Thoracic aorta (tissue), 2 donors: ENCODE measurements around the gene THEMIS. TPM values are rescaled to one million over a fixed set of nuclear protein-coding genes. Genes with fewer than 3 reads are reported as not detected.

ENCODE experiments used
- ATAC-seq: fragments of 150-250 bp; one replicate; pipeline ENCODE4 v1.8.0; 2017; ENCODE audit warnings: low read depth; ENCODE audit not compliant: insufficient number of reproducible peaks, low FRiP score
- DNase-seq: peaks from one replicate; pipeline ENCODE4 v3.0.0-alpha.2; 2020; ENCODE audit warnings: low spot score
- H3K27ac ChIP-seq, 2 donors: fragments of 200-600 bp; sonication (generic); 1 replicate in 1 of 2; 2 replicates in 1 of 2; pipeline ENCODE4 v1.5.1; 2016; ENCODE audit warnings: mild to moderate bottlenecking in 2 of 2, moderate library complexity in 2 of 2
- H3K27me3 ChIP-seq: fragments of 200-600 bp; sonication (generic); replicated peaks from 2 replicates; pipeline ENCODE4 v1.6.0; 2016; ENCODE audit warnings: mild to moderate bottlenecking; ENCODE audit not compliant: insufficient read depth
- H3K36me3 ChIP-seq: fragments of 200-600 bp; sonication (generic); one replicate; pipeline ENCODE4 v1.5.1; 2016
- H3K4me1 ChIP-seq, 2 donors: fragments of 200-600 bp; sonication (generic); 1 replicate in 1 of 2; 2 replicates in 1 of 2; pipeline versions ENCODE4 v1.5.1 to v1.6.0; 2016; ENCODE audit warnings: low read depth in 2 of 2, mild to moderate bottlenecking in 1 of 2; ENCODE audit not compliant: control insufficient read depth in 1 of 2
- H3K4me3 ChIP-seq: fragments of 200-600 bp; sonication (generic); 2 replicates; pipeline ENCODE4 v1.5.1; 2016; ENCODE audit warnings: mild to moderate bottlenecking
- H3K9me3 ChIP-seq: fragments of 200-600 bp; sonication (generic); 2 replicates; pipeline ENCODE4 v1.5.1; 2016
- CTCF ChIP-seq: fragments of 200-600 bp; sonication (generic); IDR thresholded peaks from one replicate; pipeline ENCODE4 v1.5.1; 2019; ENCODE audit warnings: antibody characterized with exemption
- total RNA-seq, 2 donors: library from RNA; depleted of rRNA; stranded (reverse); fragments of >200 nt; gene quantifications; one replicate each; pipeline versions ENCODE4 v1.1.0 to v1.2.3, GENCODE V29; 2016

THEMIS gene
- total RNA-seq, 2 donors from 2014 or later = 1.6 to 1.9 TPM

GRCh38 chr6:127865108-127865507, 35.8 kb downstream of the THEMIS start:
- no peak for DNase-seq
- Histone ChIP-seq H3K27ac (no peak overlapping the region), H3K4me1 (no peaks in the 10 kb centered on the region), H3K9me3 (no peaks in the 10 kb centered on the region), H3K36me3 (no peaks in the 10 kb centered on the region), H3K4me3 (no peak overlapping the region), H3K27me3 (no peaks in the 10 kb centered on the region)
- ATAC-seq = no peak
- TF ChIP-seq CTCF = no peak

GRCh38 chr6:127864701-127865100, 36.2 kb downstream of the THEMIS start:
- no peaks in the 10 kb centered on the region for H3K27me3 ChIP-seq
- no peak for ATAC-seq
- H3K27ac ChIP-seq = no peak overlapping the region
- H3K4me3 ChIP-seq = no peak overlapping the region
- no peak for DNase-seq
- TF ChIP-seq CTCF = no peak
- H3K36me3 ChIP-seq = no peaks in the 10 kb centered on the region
- H3K4me1 ChIP-seq = no peaks in the 10 kb centered on the region
- no peaks in the 10 kb centered on the region for H3K9me3 ChIP-seq

- ATAC-seq = no peak
These were observed 40.1 kb downstream of the THEMIS start for GRCh38 chr6:127860723-127861122.

GRCh38 chr6:127859956-127860355, 40.9 kb downstream of the THEMIS start:
- Histone ChIP-seq H3K4me1 (no peaks in the 10 kb centered on the region), H3K27ac (no peak overlapping the region), H3K27me3 (no peaks in the 10 kb centered on the region), H3K9me3 (no peaks in the 10 kb centered on the region), H3K4me3 (no peak overlapping the region), H3K36me3 (no peaks in the 10 kb centered on the region)
- DNase-seq (no peak), ATAC-seq (no peak)
- no peak for TF ChIP-seq CTCF

More at GRCh38 chr6:127860723-127861122, 40.1 kb downstream of the THEMIS start:
- no peak for TF ChIP-seq CTCF
- Histone ChIP-seq H3K9me3 (no peaks in the 10 kb centered on the region), H3K27ac (no peak overlapping the region), H3K36me3 (no peaks in the 10 kb centered on the region), H3K4me1 (no peaks in the 10 kb centered on the region), H3K4me3 (no peak overlapping the region), H3K27me3 (no peaks in the 10 kb centered on the region)
- no peak for DNase-seq

- Histone ChIP-seq H3K36me3 (no peaks in the 10 kb centered on the region), H3K27ac (no peak overlapping the region), H3K27me3 (no peaks in the 10 kb centered on the region), H3K4me1 (no peaks in the 10 kb centered on the region), H3K4me3 (no peak overlapping the region), H3K9me3 (no peaks in the 10 kb centered on the region)
- no peak for DNase-seq
- no peak for TF ChIP-seq CTCF
- ATAC-seq = no peak
These were observed 42.0 kb downstream of the THEMIS start for GRCh38 chr6:127858727-127859391.
